Ovary (tissue), 3 donors: Measurements from ENCODE around the gene RNF180.

Experiments used
- CTCF ChIP-seq, 3 donors: fragments of 450-650 bp in 2 of 3; fragments of 200-600 bp in 1 of 3; IDR thresholded peaks; one replicate each; pipeline versions ENCODE4 v1.5.1 to v1.8.0; 2016 to 2022; ENCODE audit warnings: antibody characterized with exemption in 3 of 3, mild to moderate bottlenecking in 1 of 3
- EP300 ChIP-seq: sonication (generic); formaldehyde crosslinking; IDR thresholded peaks from one replicate; pipeline ENCODE4 v1.6.1; 2017; ENCODE audit warnings: antibody characterized with exemption
- POLR2A ChIP-seq: fragments of 450-650 bp; IDR thresholded peaks from one replicate; pipeline ENCODE4 v1.6.1; 2017; ENCODE audit warnings: antibody characterized with exemption, mild to moderate bottlenecking, moderate library complexity
- donor health status: DM: no; HTN: no; CAD: no.

- TF ChIP-seq CTCF (IDR thresholded peaks at IDR 0.05): no peak
- no peak for TF ChIP-seq EP300
- TF ChIP-seq POLR2A: no peak
Measured at GRCh38 chr5:64260756-64261155, 95.1 kb downstream of the RNF180 start.
